DOHH2 (cell line): ENCODE data around the gene IFIT3.
"Not testable (repeated sequence)": the region's sequence is repeated elsewhere in the genome, so short reads cannot be mapped to it uniquely, and the experiment has no call there.

Experiments
- H3F3A ChIP-seq: fragments of 200-600 bp; sonication (generic), shearing (Covaris generic); 2 replicates; pipeline ENCODE4 v1.6.0; 2016; ENCODE audit warnings: antibody characterized with exemption, mild to moderate bottlenecking; ENCODE audit not compliant: control insufficient read depth, insufficient read depth
- H3K27ac ChIP-seq: fragments of 200-600 bp; sonication (generic); 2 replicates; pipeline ENCODE4 v1.5.1; 2014; ENCODE audit warnings: low read depth, mild to moderate bottlenecking, low read length, moderate library complexity
- H3K27me3 ChIP-seq: fragments of 200-600 bp; sonication (generic); 2 replicates; pipeline ENCODE4 v1.6.1; 2014; ENCODE audit warnings: mild to moderate bottlenecking, low read length, mixed read lengths; ENCODE audit not compliant: control insufficient read depth
- H3K36me3 ChIP-seq: fragments of 200-600 bp; sonication (generic); 2 replicates; pipeline ENCODE4 v1.6.1; 2014; ENCODE audit warnings: mild to moderate bottlenecking, low read length, moderate library complexity, mixed read lengths; ENCODE audit not compliant: control insufficient read depth
- H3K4me1 ChIP-seq: fragments of 200-600 bp; sonication (generic); 2 replicates; pipeline ENCODE4 v1.6.1; 2014; ENCODE audit warnings: mild to moderate bottlenecking, low read length, mixed read lengths; ENCODE audit not compliant: control insufficient read depth
- H3K4me2 ChIP-seq: fragments of 200-600 bp; sonication (generic); 2 replicates; pipeline ENCODE4 v1.6.0; 2014; ENCODE audit warnings: mild to moderate bottlenecking, low read length, moderate library complexity
- H3K4me3 ChIP-seq: fragments of 200-600 bp; sonication (generic); 2 replicates; pipeline ENCODE4 v1.5.1; 2014; ENCODE audit warnings: mild to moderate bottlenecking, low read length, mixed read lengths
- H3K79me2 ChIP-seq: fragments of 200-600 bp; sonication (generic); 2 replicates; pipeline ENCODE4 v1.6.1; 2014; ENCODE audit warnings: mild to moderate bottlenecking, low read length, mixed read lengths; ENCODE audit not compliant: control insufficient read depth
- H3K9me2 ChIP-seq: fragments of 200-600 bp; sonication (generic); replicated peaks from 2 replicates; pipeline ENCODE4 v1.6.1; 2014; ENCODE audit warnings: mild to moderate bottlenecking, low read length, mixed read lengths; ENCODE audit not compliant: control insufficient read depth
- H3K9me3 ChIP-seq: fragments of 200-600 bp; sonication (generic); 2 replicates; pipeline ENCODE4 v1.6.1; 2014; ENCODE audit warnings: antibody characterized with exemption, low read length, mixed read lengths; ENCODE audit not compliant: control insufficient read depth, insufficient read depth
- H4K20me1 ChIP-seq: fragments of 200-600 bp; sonication (generic); 2 replicates; pipeline ENCODE4 v1.6.0; 2014; ENCODE audit warnings: low read depth, mild to moderate bottlenecking, antibody characterized with exemption, low read length, moderate library complexity; ENCODE audit not compliant: control insufficient read depth, insufficient read depth
- EZH2phosphoT487 ChIP-seq: fragments of 200-600 bp; sonication (generic); IDR thresholded peaks from 2 replicates; pipeline ENCODE4 v1.6.1; 2017; ENCODE audit warnings: borderline replicate concordance, mild to moderate bottlenecking, antibody characterized with exemption, low read length, moderate library complexity, mixed read lengths
- TF ChIP-seq, protein P1 (sequence below): fragments of 200-600 bp; sonication (generic); IDR thresholded peaks from one replicate; pipeline ENCODE4 v1.5.1; 2014; ENCODE audit warnings: antibody characterized with exemption, mild to moderate bottlenecking, low read depth, low read length; ENCODE audit not compliant: poor library complexity, severe bottlenecking

IFIT3 gene

DNA sequence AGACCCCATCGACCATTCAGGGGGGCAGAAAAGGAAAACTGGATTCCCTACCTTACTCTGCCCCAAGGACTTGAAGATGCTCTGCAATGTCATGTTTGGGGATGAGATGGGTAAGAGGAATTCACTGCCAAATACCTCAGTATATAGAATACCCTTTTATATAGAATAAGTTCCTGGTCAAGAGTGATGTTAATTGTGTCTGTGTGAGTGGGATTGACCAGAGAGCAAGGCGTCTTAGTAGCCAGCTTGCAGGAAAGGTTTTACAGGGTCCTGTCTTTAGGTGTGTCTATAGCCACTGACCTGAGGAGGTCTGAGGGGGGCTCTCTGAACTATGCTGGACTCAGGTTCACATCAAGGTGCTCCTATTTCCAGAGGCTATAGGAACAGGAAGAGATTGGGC, 1.4 kb downstream of the IFIT3 start:
- no peak for TF ChIP-seq EZH2phosphoT487
- TF ChIP-seq, protein P1, sequence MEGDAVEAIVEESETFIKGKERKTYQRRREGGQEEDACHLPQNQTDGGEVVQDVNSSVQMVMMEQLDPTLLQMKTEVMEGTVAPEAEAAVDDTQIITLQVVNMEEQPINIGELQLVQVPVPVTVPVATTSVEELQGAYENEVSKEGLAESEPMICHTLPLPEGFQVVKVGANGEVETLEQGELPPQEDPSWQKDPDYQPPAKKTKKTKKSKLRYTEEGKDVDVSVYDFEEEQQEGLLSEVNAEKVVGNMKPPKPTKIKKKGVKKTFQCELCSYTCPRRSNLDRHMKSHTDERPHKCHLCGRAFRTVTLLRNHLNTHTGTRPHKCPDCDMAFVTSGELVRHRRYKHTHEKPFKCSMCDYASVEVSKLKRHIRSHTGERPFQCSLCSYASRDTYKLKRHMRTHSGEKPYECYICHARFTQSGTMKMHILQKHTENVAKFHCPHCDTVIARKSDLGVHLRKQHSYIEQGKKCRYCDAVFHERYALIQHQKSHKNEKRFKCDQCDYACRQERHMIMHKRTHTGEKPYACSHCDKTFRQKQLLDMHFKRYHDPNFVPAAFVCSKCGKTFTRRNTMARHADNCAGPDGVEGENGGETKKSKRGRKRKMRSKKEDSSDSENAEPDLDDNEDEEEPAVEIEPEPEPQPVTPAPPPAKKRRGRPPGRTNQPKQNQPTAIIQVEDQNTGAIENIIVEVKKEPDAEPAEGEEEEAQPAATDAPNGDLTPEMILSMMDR: no peak
- Histone ChIP-seq H3F3A (no peaks in the 10 kb centered on the region), H3K9me3 (no peaks in the 10 kb centered on the region), H3K4me1 (peaks cover 33% of the 10 kb centered on the region), H3K27me3 (no peaks in the 10 kb centered on the region), H4K20me1 (no peaks in the 10 kb centered on the region), H3K9me2 (no peaks in the 10 kb centered on the region), H3K4me3 (no peak overlapping the region), H3K36me3 (no peaks in the 10 kb centered on the region), H3K4me2 (no peak overlapping the region), H3K27ac (no peak overlapping the region), H3K79me2 (no peaks in the 10 kb centered on the region)

DNA sequence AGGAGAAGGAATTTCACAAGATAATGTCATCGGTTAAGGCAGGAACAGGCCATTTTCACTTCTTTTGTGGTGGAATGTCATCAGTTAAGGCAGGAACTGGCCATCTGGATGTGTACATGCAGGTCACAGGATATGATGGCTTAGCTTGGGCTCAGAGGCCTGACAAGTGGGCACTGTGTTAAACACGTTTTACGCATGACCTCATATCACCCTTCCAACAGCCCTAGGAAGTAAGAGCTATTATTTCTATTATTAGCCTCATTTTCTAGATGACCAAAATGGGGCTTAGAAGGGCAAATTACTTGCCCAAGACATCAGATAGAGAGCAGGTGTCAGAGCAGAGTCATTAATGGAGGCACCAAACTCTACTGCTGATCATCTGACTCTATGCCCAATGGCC, 2.2 kb downstream of the IFIT3 start:
- not testable (repeated sequence) for H4K20me1 ChIP-seq, H3K9me3 ChIP-seq, H3K4me3 ChIP-seq, H3K9me2 ChIP-seq, H3K36me3 ChIP-seq, H3K79me2 ChIP-seq, H3K27me3 ChIP-seq, H3F3A ChIP-seq, H3K4me2 ChIP-seq, H3K27ac ChIP-seq
- peaks cover 33% of the 10 kb centered on the region for H3K4me1 ChIP-seq

DNA sequence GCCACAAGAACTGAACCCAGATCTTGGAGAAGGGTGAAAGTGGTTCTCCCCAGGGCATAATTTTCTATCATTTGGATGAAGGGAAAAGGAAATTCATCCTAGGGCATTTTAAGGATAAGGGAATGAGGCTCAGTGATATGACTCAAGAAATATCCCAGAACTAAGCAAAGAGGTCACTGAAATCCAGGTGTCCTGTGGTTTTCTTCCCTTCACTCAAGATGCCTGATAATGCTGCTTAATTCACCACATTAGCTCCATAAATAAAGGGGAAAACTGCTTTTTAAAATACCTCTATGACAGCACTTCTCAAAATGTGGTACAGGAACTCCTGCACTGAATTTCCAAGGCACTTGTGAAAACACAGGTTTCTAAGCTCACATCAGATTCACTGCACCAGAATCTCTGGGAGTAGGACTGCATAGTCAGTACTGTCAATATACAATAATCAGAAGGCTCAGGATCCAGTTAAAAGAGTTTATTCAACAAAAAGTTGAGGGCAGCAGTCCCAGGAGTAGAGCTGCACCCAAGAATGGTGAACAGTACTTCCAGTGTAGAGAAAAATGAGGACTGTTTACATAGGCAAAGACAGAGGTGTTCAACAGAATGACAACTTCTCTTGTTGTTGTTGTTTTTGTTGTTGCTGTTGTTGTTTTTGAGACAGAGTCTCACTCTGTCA, 2.9 kb downstream of the IFIT3 start:
- H3K79me2 ChIP-seq: no peaks in the 10 kb centered on the region
- peaks cover 33% of the 10 kb centered on the region for H3K4me1 ChIP-seq
- H3F3A ChIP-seq: no peaks in the 10 kb centered on the region
- H3K27ac ChIP-seq: no peak overlapping the region
- no peaks in the 10 kb centered on the region for H3K36me3 ChIP-seq
- H3K4me2 ChIP-seq: no peak overlapping the region
- H3K9me3 ChIP-seq: no peaks in the 10 kb centered on the region
- TF ChIP-seq, protein P1: no peak
- no peak for TF ChIP-seq EZH2phosphoT487
- no peak overlapping the region for H3K4me3 ChIP-seq
- no peaks in the 10 kb centered on the region for H3K9me2 ChIP-seq
- no peaks in the 10 kb centered on the region for H4K20me1 ChIP-seq
- H3K27me3 ChIP-seq: no peaks in the 10 kb centered on the region

- not testable (repeated sequence) for H3K79me2 ChIP-seq, H3K27ac ChIP-seq, H3K9me2 ChIP-seq, H3K27me3 ChIP-seq, H3K36me3 ChIP-seq, H3F3A ChIP-seq, H4K20me1 ChIP-seq, H3K9me3 ChIP-seq
- H3K4me3 ChIP-seq: peak overlapping the region; percentile 57; the same call in 1 of the 2 replicates
- H3K4me2 ChIP-seq: peak overlapping the region; percentile 61
- H3K4me1 ChIP-seq: peaks cover 33% of the 10 kb centered on the region
Measured at GRCh38 chr10:89331487-89332122, 3.8 kb downstream of the IFIT3 start.
